ENCODE measurements around the gene RALY.

GRCh38 chr20:33947709-33948295 lies 45.9 kb upstream of the RALY start:
- TF ChIP-seq CSRNP3 (CRISPR knock-in tag; IDR thresholded peaks at IDR 0.05) (no peak), PATZ1 (CRISPR knock-in tag; IDR thresholded peaks at IDR 0.05; ENCODE audit: borderline replicate concordance) (no peak), SNAI2 (CRISPR knock-in tag; IDR thresholded peaks at IDR 0.05) (no peak), RARB (CRISPR knock-in tag; IDR thresholded peaks at IDR 0.05) (no peak), ZNF565 (CRISPR knock-in tag; conservative IDR thresholded peaks at IDR 0.05; ENCODE audit: low read depth) (no peak), CSDC2 (CRISPR knock-in tag; IDR thresholded peaks at IDR 0.05) (no peak), ZFP3 (CRISPR knock-in tag; IDR thresholded peaks at IDR 0.05) (no peak), CREB5 (CRISPR knock-in tag; IDR thresholded peaks at IDR 0.05; ENCODE audit: low read depth) (no peak)
